Transverse colon (tissue), 4 donors: ENCODE measurements around the gene CDK5RAP2.

Experiments used
- POLR2A ChIP-seq: fragments of 450-650 bp; IDR thresholded peaks from one replicate; pipeline ENCODE4 v1.6.1; 2016; ENCODE audit warnings: antibody characterized with exemption, mild to moderate bottlenecking, moderate library complexity
- POLR2AphosphoS5 ChIP-seq, 3 donors: sonication (generic); formaldehyde crosslinking; IDR thresholded peaks; one replicate each; pipeline ENCODE4 v1.6.1; 2016; ENCODE audit warnings: antibody characterized with exemption in 3 of 3
- TF ChIP-seq, protein P1 (sequence below), 5 experiments: fragments of 200-600 bp in 3 of 5; fragments of 450-650 bp in 2 of 5; sonication (generic) in 3 of 5; IDR thresholded peaks; 1 replicate in 2 of 5; 2 replicates in 3 of 5; pipeline ENCODE4 v1.5.1; 2016 to 2017; ENCODE audit warnings: antibody characterized with exemption in 5 of 5, inconsistent platforms in 3 of 5, mild to moderate bottlenecking in 2 of 5, moderate library complexity in 1 of 5

GRCh38 chr9:120443976-120444375, 136.0 kb downstream of the CDK5RAP2 start:
- TF ChIP-seq, protein P1, sequence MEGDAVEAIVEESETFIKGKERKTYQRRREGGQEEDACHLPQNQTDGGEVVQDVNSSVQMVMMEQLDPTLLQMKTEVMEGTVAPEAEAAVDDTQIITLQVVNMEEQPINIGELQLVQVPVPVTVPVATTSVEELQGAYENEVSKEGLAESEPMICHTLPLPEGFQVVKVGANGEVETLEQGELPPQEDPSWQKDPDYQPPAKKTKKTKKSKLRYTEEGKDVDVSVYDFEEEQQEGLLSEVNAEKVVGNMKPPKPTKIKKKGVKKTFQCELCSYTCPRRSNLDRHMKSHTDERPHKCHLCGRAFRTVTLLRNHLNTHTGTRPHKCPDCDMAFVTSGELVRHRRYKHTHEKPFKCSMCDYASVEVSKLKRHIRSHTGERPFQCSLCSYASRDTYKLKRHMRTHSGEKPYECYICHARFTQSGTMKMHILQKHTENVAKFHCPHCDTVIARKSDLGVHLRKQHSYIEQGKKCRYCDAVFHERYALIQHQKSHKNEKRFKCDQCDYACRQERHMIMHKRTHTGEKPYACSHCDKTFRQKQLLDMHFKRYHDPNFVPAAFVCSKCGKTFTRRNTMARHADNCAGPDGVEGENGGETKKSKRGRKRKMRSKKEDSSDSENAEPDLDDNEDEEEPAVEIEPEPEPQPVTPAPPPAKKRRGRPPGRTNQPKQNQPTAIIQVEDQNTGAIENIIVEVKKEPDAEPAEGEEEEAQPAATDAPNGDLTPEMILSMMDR (IDR thresholded peaks at IDR 0.05) = no peak
- TF ChIP-seq POLR2A (no peak), POLR2AphosphoS5 (IDR thresholded peaks at IDR 0.05) (no peak)
